Measurements from ENCODE around the gene OR9A4.

DNA sequence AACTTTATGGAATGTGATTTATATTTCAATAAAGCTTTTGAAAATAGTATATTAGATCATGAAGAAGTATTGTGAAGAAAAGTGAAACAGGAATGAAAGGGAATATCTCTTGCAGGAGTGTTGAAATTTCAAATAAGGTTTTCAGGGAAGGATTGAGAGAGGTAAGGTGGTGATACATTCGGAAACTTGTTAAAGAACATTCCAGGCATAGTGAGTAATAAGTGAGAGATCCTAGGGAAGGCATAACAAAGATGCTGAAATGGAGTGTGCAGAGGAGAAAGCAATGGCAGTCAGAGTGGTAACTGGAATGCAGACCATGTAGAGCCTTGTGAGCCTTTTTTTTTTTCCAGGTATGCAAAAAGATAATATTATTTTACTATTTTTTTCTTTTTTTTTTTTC, 4.1 kb downstream of the OR9A4 start:
- TF ChIP-seq, protein P1, sequence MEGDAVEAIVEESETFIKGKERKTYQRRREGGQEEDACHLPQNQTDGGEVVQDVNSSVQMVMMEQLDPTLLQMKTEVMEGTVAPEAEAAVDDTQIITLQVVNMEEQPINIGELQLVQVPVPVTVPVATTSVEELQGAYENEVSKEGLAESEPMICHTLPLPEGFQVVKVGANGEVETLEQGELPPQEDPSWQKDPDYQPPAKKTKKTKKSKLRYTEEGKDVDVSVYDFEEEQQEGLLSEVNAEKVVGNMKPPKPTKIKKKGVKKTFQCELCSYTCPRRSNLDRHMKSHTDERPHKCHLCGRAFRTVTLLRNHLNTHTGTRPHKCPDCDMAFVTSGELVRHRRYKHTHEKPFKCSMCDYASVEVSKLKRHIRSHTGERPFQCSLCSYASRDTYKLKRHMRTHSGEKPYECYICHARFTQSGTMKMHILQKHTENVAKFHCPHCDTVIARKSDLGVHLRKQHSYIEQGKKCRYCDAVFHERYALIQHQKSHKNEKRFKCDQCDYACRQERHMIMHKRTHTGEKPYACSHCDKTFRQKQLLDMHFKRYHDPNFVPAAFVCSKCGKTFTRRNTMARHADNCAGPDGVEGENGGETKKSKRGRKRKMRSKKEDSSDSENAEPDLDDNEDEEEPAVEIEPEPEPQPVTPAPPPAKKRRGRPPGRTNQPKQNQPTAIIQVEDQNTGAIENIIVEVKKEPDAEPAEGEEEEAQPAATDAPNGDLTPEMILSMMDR (IDR thresholded peaks at IDR 0.05; ENCODE audit: borderline replicate concordance, extremely low read depth, low read length, poor library complexity, severe bottlenecking): no peak
- no peak for TF ChIP-seq EZH2 (IDR thresholded peaks at IDR 0.05; ENCODE audit: borderline replicate concordance, low read depth, low read length, severe bottlenecking)
